Measurements from ENCODE around the gene RPL21.

GRCh38 chr13:27219611-27220010, 31.7 kb upstream of the RPL21 start:
- no peak for TF ChIP-seq POLR2A (IDR thresholded peaks at IDR 0.05)
- TF ChIP-seq, protein P1, sequence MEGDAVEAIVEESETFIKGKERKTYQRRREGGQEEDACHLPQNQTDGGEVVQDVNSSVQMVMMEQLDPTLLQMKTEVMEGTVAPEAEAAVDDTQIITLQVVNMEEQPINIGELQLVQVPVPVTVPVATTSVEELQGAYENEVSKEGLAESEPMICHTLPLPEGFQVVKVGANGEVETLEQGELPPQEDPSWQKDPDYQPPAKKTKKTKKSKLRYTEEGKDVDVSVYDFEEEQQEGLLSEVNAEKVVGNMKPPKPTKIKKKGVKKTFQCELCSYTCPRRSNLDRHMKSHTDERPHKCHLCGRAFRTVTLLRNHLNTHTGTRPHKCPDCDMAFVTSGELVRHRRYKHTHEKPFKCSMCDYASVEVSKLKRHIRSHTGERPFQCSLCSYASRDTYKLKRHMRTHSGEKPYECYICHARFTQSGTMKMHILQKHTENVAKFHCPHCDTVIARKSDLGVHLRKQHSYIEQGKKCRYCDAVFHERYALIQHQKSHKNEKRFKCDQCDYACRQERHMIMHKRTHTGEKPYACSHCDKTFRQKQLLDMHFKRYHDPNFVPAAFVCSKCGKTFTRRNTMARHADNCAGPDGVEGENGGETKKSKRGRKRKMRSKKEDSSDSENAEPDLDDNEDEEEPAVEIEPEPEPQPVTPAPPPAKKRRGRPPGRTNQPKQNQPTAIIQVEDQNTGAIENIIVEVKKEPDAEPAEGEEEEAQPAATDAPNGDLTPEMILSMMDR (IDR thresholded peaks at IDR 0.05) = no peak
